ENCODE data around the gene GRM2.

The GRM2 gene

DNA sequence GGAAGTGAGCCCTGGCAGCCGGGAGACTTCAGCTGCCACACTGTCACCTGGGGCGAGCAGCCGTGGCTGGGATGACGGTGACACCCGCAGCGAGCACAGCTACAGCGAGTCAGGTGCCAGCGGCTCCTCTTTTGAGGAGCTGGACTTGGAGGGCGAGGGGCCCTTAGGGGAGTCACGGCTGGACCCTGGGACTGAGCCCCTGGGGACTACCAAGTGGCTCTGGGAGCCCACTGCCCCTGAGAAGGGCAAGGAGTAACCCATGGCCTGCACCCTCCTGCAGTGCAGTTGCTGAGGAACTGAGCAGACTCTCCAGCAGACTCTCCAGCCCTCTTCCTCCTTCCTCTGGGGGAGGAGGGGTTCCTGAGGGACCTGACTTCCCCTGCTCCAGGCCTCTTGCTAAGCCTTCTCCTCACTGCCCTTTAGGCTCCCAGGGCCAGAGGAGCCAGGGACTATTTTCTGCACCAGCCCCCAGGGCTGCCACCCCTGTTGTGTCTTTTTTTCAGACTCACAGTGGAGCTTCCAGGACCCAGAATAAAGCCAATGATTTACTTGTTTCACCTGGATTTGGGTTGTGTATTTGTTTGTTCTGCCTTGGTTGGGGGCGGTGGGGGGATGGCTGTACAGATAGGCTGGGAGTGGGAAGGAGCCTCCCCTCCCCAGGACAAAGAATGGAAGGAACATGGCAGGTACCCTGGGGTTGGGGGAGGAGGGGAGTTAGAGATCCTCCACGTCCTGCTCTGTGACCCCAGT, 2.9 kb upstream of the GRM2 start:
- no peak overlapping the region for H3K27ac ChIP-seq
- DNase-seq (ENCODE audit: low read depth, low spot score) = no peak

DNA sequence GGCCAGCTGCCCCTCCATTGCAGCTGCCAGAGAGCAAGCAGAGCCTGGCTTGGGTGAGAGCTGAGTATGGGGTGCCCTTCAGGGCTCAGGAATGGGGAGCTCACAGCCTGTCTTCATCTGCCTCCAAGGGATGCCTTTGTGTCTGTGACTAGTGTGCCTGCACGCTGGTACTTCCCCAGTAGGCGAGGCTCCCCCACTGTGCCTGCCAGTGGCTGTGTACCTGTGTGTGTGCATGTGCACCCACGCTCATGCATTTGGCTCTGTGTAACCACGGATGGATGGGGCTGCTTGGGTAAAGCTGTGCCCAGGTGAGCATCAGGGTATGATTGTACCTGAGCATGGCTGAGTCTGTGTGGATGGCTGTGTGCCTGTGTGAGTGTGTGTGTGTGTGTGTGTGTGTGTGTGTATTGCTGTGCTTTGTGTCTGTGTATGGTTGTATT, 2.3 kb upstream of the GRM2 start:
- no peak for DNase-seq (ENCODE audit: low read depth, low spot score)
- no peak overlapping the region for H3K27ac ChIP-seq

DNA sequence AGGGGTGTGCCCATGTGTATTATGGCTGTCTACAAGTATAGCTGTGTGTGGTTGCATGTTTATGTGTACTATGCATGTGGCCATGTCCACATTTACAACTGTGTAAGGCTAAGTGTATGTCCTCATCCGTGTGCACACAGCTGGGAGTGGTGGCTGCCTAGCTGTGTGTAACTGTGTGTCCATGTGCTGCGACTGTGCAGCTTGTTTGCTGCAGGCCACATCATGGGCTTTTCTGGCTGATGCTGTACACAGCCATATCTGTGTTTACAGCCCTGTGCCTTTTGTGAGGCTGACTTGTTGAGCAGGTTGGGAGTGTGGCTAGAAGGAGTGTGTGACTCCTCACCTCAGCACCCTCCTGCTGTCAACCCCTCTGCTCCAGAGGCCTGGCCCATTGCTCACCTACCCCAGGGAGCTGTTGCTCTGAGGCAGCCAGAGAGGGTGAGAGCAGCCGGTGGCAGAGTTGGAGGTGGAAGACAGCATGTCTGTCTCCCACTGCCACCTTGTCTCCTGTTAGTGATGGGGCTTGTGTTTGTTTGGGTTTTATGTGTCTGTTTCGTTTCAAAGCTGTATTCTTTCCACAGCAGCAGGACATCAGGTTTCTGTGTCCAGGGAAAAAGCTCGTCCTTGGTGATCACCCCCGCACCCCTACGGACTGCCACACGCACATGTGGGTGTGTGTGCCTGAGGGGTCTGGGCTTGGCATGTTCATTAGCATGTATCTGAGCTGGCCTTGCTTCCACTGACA, 1.4 kb upstream of the GRM2 start:
- no peak for DNase-seq (ENCODE audit: low read depth, low spot score)
- no peak overlapping the region for H3K27ac ChIP-seq

DNA sequence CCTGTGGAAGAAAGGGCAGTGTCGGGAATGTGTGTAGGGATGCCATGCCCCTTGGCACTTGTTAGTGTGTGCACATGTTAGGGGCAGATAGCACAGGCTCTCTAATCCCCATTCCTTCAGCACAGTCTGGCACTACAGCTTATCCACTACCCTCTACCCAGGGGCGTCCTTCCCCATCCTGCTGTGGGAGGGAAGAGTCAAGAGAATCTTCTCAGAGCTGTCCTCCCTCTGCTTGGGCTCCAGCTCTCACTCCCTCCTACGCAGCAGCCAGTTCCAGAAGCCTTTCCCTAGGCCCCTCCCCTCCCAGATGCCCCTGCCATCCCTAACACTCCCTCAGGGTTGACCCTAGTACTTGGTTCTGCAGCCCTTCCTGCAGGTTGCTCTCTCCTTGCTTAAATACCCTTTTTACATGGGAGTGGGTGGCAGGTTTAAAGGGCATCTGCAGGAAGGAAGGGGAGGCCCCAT, 815 bp upstream of the GRM2 start:
- no peak overlapping the region for H3K27ac ChIP-seq
- no peak for DNase-seq (ENCODE audit: low read depth, low spot score)

DNA sequence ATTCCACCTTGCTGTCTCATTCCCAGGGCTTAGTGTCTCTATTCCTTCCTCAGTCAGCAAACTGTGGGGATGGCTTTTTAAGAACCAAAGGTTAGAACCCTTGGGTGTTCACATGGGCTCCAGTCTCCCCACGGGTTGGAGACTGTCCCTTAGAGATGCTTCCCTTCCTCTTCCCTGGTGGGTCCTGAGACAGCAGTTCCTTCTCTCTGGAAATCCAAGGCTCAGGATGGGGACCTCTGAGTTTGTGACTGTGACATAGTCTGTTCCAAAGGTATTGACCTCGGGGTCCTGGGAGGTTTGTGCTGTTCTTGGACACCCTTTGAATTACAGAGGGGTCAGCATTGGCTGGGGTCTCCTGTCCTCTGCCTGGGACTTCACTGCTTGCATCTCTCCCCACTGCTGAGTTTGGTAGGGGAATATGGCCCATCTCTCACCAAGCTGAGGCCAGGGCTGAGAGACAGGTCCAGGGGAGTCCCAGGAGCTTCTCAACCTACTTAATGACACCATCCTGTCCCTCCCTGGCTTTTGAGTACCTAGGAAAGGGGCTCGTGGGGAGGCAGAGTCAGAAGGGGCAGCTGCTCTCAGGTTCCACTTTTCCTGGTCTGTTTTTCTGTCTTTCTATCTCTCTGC, 1.5 kb downstream of the GRM2 start:
- no peak for DNase-seq (ENCODE audit: low read depth, low spot score)

DNA sequence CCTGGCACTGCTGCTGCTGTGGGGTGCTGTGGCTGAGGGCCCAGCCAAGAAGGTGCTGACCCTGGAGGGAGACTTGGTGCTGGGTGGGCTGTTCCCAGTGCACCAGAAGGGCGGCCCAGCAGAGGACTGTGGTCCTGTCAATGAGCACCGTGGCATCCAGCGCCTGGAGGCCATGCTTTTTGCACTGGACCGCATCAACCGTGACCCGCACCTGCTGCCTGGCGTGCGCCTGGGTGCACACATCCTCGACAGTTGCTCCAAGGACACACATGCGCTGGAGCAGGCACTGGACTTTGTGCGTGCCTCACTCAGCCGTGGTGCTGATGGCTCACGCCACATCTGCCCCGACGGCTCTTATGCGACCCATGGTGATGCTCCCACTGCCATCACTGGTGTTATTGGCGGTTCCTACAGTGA, 2.1 kb downstream of the GRM2 start:
- DNase-seq (ENCODE audit: low read depth, low spot score) = no peak
- H3K27ac ChIP-seq = no peak overlapping the region

More for the DNA sequence above, 1.5 kb downstream of the GRM2 start:
- H3K27ac ChIP-seq = no peak overlapping the region

DNA sequence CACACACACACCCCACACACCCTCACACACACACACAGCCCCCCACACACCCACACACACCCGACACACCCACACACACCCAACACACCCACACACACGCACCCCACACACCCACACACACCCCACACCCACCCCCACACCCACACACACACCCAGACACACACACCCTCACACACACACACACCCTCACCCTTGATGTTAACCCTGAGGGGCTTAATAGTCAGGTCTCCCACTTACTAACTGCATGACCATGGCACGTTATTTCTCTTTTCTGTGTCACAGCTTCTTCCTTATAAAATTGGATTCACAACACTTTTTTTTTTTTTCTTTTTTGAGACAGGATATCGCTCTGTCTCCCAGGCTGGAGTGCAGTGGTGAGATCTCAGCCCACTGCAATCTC, 2.8 kb downstream of the GRM2 start:
- no peak overlapping the region for H3K27ac ChIP-seq
- DNase-seq (ENCODE audit: low read depth, low spot score) = no peak

DNA sequence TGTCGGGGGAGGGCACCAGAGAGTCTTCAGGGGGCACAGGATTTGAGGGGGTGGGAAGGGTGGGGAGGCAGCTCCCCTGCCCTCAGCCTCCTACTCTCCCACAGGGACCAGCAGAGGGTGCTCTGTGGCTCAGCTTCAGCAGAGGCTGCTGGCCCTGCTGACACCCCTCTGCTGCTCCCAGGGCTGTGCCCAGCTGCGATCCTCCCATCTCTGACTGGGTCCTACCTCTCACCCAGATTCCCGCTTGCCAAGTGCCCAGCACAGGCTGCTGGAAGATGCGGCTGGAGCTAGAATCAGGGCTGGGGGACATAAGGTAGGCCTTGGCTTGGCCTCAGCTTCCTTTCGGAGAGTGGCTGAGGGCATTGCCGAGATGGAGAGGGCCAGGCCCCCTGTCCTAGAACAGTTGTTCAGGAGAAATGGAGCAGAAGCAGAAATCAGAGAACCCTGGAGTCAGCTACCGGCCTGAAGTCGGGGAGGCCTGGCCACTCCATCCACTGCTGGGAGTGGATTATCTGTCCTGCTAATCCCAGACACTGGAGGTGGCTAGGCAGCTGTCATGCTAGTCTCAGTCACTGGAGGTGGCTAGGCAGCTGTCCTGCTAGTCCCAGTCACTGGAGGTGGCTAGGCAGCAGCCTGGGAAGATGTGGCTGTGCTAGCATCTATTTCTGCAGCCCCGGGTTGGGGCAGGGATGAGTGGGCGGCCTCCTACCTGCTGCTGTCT, 3.9 kb downstream of the GRM2 start:
- DNase-seq (ENCODE audit: low read depth, low spot score) = no peak
- no peak overlapping the region for H3K27ac ChIP-seq

DNA sequence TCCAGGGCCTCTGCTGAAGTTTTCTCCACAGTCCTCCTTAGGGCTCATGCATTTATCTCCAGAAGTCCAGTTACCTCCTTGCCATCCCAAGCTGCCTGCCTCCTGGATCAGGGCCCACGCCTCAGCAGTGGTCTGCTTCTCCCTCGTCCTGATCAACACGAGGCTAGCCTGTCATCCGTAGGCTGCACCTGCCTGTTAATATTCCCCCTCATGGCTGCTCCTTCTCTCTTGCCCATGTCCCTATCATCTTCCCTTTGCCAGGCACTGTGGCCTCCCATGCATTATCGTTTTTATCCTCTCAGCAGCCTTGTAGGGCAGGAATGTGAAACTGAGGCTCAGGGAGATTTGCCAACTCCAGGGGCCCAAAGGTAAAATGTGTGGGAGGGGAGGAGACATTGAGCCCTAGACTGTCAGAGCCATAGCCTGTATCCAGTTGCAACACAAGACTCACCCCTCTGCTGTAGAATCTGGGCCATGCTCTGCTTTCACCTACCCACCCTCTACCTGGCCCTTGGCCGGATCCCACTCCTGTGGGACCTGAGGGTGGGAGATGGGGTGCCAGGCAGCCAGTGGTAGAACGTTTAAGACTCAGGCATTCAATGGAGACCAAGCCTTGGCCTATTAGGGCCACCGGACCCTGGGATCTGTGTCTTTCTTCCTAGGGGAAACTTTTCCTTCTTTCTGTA, 4.6 kb downstream of the GRM2 start:
- no peak overlapping the region for H3K27ac ChIP-seq

DNA sequence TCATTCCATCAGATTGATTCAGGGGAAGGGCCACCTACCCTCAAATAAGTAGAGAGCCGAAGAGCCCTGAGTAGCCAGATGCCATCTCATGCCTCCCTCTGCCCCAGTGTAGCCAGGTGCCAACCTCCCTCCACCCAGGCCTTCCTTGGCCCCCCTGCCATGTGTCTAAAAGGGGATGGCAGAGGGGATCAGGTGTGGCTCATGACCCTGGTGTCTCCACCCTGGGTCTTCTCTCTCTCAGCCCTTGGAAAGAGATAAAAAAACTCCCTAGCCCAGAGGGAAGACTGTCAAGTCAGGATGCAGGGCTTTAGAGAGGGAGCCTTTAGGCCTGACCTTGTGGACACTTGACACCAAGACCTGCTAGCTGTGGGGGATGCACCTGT, 5.2 kb downstream of the GRM2 start:
- no peak overlapping the region for H3K27ac ChIP-seq
- no peak for DNase-seq (ENCODE audit: low read depth, low spot score)

More for the DNA sequence above, 4.6 kb downstream of the GRM2 start:
- DNase-seq (ENCODE audit: low read depth, low spot score) = no peak

DNA sequence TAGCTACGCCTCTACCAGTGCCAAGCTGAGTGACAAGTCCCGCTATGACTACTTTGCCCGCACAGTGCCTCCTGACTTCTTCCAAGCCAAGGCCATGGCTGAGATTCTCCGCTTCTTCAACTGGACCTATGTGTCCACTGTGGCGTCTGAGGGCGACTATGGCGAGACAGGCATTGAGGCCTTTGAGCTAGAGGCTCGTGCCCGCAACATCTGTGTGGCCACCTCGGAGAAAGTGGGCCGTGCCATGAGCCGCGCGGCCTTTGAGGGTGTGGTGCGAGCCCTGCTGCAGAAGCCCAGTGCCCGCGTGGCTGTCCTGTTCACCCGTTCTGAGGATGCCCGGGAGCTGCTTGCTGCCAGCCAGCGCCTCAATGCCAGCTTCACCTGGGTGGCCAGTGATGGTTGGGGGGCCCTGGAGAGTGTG, 5.7 kb downstream of the GRM2 start:
- no peak overlapping the region for H3K27ac ChIP-seq
- DNase-seq (ENCODE audit: low read depth, low spot score) = no peak

DNA sequence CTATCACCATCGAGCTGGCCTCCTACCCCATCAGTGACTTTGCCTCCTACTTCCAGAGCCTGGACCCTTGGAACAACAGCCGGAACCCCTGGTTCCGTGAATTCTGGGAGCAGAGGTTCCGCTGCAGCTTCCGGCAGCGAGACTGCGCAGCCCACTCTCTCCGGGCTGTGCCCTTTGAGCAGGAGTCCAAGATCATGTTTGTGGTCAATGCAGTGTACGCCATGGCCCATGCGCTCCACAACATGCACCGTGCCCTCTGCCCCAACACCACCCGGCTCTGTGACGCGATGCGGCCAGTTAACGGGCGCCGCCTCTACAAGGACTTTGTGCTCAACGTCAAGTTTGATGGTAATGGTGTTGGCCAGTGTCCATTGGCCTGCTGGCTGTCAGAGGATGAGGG, 6.1 kb downstream of the GRM2 start:
- DNase-seq (ENCODE audit: low read depth, low spot score) = no peak
- H3K27ac ChIP-seq = no peak overlapping the region

DNA sequence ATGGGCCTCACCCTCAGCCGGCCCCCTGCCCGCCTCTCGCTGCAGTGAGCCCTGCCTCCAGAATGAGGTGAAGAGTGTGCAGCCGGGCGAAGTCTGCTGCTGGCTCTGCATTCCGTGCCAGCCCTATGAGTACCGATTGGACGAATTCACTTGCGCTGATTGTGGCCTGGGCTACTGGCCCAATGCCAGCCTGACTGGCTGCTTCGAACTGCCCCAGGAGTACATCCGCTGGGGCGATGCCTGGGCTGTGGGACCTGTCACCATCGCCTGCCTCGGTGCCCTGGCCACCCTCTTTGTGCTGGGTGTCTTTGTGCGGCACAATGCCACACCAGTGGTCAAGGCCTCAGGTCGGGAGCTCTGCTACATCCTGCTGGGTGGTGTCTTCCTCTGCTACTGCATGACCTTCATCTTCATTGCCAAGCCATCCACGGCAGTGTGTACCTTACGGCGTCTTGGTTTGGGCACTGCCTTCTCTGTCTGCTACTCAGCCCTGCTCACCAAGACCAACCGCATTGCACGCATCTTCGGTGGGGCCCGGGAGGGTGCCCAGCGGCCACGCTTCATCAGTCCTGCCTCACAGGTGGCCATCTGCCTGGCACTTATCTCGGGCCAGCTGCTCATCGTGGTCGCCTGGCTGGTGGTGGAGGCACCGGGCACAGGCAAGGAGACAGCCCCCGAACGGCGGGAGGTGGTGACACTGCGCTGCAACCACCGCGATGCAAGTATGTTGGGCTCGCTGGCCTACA, 8.5 kb downstream of the GRM2 start:
- DNase-seq (ENCODE audit: low read depth, low spot score) = no peak
- no peak overlapping the region for H3K27ac ChIP-seq

DNA sequence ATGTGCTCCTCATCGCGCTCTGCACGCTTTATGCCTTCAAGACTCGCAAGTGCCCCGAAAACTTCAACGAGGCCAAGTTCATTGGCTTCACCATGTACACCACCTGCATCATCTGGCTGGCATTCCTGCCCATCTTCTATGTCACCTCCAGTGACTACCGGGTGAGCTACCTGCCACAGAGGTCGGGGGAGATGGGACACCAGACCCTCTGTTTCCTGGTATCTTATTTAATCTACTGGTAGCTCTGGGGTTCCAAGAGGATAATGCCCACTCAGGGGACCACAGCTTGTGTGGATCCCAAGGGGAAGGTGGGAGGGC, 9.1 kb downstream of the GRM2 start:
- no peak overlapping the region for H3K27ac ChIP-seq
- DNase-seq (ENCODE audit: low read depth, low spot score) = no peak

DNA sequence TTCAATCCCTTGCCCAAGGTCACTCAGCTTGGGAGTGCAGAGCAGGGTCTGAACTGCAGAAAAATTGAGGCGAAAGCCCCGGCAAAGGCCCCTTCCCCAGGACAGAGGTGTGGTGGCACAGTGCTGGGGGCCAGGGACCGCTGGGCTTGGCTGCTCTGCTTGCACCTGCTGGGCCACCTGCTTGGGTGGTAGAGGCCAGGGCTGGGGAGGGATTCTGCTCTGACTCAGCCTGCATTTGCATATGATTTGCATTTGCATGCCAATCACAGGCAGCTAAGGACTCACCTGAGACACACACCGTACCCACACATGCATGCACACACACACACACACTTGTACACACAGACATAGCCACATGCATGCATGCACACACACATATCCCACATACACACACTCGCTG, 9.9 kb downstream of the GRM2 start:
- H3K27ac ChIP-seq = no peak overlapping the region
- no peak for DNase-seq (ENCODE audit: low read depth, low spot score)

DNA sequence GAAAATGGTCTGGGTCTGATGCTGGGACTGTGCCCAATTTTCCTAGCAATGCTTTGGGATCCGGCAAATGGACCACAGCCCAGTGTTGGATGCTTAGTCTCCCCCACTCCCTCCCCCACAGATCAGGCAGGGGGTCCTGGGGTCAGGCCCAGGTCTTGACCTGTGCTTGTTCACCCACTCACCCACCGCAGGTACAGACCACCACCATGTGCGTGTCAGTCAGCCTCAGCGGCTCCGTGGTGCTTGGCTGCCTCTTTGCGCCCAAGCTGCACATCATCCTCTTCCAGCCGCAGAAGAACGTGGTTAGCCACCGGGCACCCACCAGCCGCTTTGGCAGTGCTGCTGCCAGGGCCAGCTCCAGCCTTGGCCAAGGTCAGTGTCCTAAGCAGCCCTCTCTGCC, 10.6 kb downstream of the GRM2 start:
- no peak overlapping the region for H3K27ac ChIP-seq
- DNase-seq (ENCODE audit: low read depth, low spot score) = no peak

DNA sequence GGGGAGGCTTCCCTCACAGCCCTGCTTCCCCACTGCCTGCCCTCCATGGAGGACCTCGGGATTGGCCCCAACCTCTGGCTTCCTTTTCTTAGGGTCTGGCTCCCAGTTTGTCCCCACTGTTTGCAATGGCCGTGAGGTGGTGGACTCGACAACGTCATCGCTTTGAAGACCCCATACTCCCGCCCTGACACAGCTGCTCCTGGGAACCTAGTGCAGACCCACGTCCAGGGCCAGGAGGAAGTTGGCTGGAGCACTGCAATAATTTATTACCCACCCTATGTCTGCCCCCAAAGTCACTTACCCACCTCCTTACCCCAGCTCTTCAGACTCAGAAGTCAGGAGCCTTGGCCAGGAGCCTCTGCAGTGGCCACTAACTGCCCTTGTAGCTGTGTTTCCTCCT, 11.1 kb downstream of the GRM2 start:
- no peak for DNase-seq (ENCODE audit: low read depth, low spot score)
- no peak overlapping the region for H3K27ac ChIP-seq

DNA sequence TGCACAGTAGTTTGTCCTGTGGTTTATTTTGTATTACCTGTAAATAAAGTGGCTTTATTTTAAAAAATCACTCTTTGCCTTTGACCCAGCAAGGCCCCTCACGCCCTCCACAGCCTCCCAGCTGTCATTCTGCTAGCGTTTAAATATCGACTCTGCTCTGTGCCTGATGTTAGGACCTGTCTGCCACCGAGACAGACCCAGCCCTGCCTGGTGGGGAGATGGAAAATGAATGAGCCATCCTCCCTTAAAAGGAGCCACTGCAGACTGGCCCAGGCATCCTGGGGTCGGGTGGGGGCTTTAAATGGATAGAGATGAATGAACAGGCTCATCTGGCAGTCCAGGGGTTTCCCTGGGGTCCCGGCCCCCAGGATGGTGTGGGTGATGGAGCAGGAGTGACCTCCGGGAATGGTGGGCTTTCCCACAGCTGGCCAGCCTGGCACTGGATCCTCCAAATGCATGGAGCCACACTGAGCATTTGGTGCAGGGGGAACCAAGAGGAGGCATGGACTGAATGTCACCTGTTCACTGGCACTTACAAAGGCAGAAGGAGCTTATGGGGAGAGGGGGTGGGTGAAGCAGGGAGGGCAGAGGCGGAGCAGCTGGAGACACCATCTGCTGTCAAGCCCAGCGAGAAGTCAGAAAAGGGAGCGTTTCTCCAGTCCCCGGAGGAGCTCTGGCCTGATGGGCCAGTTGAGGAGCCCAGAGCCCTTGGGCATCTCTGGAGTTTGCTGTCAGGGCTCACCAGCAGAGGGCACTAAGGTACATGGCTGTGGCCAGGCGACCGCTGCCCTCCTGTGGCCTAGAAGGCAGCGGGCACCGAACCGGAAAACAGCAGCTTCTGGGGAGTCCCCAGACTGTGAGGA, 11.9 kb downstream of the GRM2 start:
- peak; percentile 26 for DNase-seq (ENCODE audit: low read depth, low spot score)
- no peak overlapping the region for H3K27ac ChIP-seq
